ENCODE data around the gene TLL1. TPM values are rescaled to one million over a fixed set of nuclear protein-coding genes. Genes with fewer than 3 reads are reported as not detected.

TLL1 gene
- total RNA-seq, 1 experiment from 2014 or later, result 0.46 TPM

DNA sequence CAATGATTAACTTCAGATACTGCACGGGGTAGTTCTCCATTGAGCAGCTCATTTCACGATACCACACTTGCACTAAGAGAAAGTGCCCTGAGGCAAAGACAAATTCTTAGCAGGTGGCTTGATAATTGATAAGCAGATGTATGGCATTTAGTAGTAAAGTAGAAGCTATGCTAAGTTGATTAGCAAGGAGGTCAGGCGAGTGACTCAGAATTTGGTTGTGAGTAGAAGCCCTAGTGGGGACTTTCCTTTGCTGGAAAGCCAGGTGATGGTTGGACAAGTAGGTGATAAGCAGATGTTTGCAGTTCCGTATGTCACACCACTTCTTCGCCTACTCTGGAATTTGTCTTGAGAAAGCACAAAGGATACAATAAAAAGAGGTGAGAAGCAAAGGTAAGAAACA is 58.7 kb downstream of the TLL1 start:
- POLR2A ChIA-PET (ENCODE audit: unreplicated experiment), result interaction anchor here (0.7 kb wide), 1 partner anchor 75 kb away, joined by 6 read pairs; no protein-coding TSS in a partner anchor
- CTCF ChIA-PET, result no interaction called here
- no peaks in the 10 kb centered on the region for H3K9me2 ChIP-seq (ENCODE audit: insufficient read depth)
- no peak overlapping the region for H2AFZ ChIP-seq
- no peaks in the 10 kb centered on the region for H4K20me1 ChIP-seq (ENCODE audit: insufficient read depth)
- BruUV-seq (replicated peaks), result no TSS peak
- no peaks in the 10 kb centered on the region for H3K27me3 ChIP-seq (ENCODE audit: insufficient read depth, low read depth)
- H3K27ac ChIP-seq, result no peak overlapping the region
- no peak for DNase-seq
- TF ChIP-seq CTCF (conservative IDR thresholded peaks at IDR 0.05), result no peak
- TF ChIP-seq EZH2 (IDR thresholded peaks at IDR 0.05; ENCODE audit: low read depth), result no peak
- no peaks in the 10 kb centered on the region for H3K4me1 ChIP-seq (replicated peaks; ENCODE audit: insufficient read depth)
- no peaks in the 10 kb centered on the region for H3K9me3 ChIP-seq (ENCODE audit: insufficient read depth, low read depth)
- no peaks in the 10 kb centered on the region for H3K79me2 ChIP-seq (ENCODE audit: low read depth)
- no peaks in the 10 kb centered on the region for H3F3A ChIP-seq (ENCODE audit: insufficient read depth, low read depth)
- no peaks in the 10 kb centered on the region for H3K36me3 ChIP-seq (ENCODE audit: low read depth)
- H3K4me2 ChIP-seq, result no peak overlapping the region
- intact Hi-C loops (cut with micrococcal nuclease; ENCODE audit: unreplicated experiment), result no loop called here
- H3K4me3 ChIP-seq, result no peak overlapping the region

DNA sequence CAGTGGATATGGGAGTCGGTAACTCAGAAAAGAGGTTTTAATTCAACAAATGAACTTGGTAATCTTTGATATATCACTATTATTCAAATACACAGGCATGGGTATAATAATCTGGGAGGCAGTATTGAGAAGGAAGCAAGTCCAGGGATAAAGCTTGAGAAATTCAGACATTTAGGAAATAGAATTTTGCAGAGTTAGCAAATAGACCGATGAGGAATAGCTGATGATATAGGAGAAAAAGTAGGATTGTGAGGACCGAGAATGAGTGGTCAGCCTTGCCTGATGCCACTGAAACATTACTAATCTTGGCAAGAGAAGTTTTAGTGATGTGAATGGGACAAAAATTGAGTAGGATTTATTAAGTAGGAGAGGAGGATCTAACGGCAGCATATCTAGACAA is 71.9 kb downstream of the TLL1 start:
- CTCF ChIA-PET, result no interaction called here

DNA sequence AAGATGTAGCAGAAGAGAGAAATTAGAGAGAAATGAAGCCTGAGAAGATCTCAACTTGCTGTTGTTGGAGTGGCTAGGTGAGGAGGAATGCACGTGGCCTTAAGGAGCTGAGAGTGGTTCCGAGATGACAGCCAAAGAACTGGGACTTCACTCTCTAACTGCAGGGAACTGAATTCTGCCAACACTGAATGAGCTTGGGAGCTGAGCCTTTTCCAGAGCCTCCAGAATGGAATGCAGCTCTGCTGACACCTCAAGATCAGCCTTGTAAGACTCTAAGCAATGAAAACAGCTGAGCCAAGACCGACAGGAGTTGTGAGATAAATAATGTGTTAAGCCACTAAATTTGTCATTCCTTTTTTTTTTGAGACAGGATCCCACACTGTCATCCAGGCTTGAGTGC is 73.0 kb downstream of the TLL1 start:
- BruUV-seq (replicated peaks), result no TSS peak
- Histone ChIP-seq H3K9me2 (ENCODE audit: insufficient read depth) (no peaks in the 10 kb centered on the region), H3K4me1 (replicated peaks; ENCODE audit: insufficient read depth) (no peaks in the 10 kb centered on the region), H2AFZ (no peak overlapping the region), H3K4me2 (no peak overlapping the region), H3K9me3 (ENCODE audit: insufficient read depth, low read depth) (no peaks in the 10 kb centered on the region), H4K20me1 (ENCODE audit: insufficient read depth) (no peaks in the 10 kb centered on the region), H3F3A (ENCODE audit: insufficient read depth, low read depth) (no peaks in the 10 kb centered on the region), H3K79me2 (ENCODE audit: low read depth) (no peaks in the 10 kb centered on the region), H3K27me3 (ENCODE audit: insufficient read depth, low read depth) (no peaks in the 10 kb centered on the region), H3K36me3 (ENCODE audit: low read depth) (no peaks in the 10 kb centered on the region), H3K4me3 (no peak overlapping the region), H3K27ac (no peak overlapping the region)
- POLR2A ChIA-PET (ENCODE audit: unreplicated experiment), result no interaction called here
- CTCF ChIA-PET, result no interaction called here
- intact Hi-C loops (cut with micrococcal nuclease; ENCODE audit: unreplicated experiment), result no loop called here
- DNase-seq, result no peak
- TF ChIP-seq EZH2 (IDR thresholded peaks at IDR 0.05; ENCODE audit: low read depth) (no peak), CTCF (conservative IDR thresholded peaks at IDR 0.05) (no peak)

More for the DNA sequence above, 71.9 kb downstream of the TLL1 start:
- POLR2A ChIA-PET (ENCODE audit: unreplicated experiment), result no interaction called here
- Histone ChIP-seq H3K36me3 (ENCODE audit: low read depth) (no peaks in the 10 kb centered on the region), H3K9me2 (ENCODE audit: insufficient read depth) (no peaks in the 10 kb centered on the region), H2AFZ (no peak overlapping the region), H4K20me1 (ENCODE audit: insufficient read depth) (no peaks in the 10 kb centered on the region), H3F3A (ENCODE audit: insufficient read depth, low read depth) (no peaks in the 10 kb centered on the region), H3K27me3 (ENCODE audit: insufficient read depth, low read depth) (no peaks in the 10 kb centered on the region), H3K9me3 (ENCODE audit: insufficient read depth, low read depth) (no peaks in the 10 kb centered on the region), H3K27ac (no peak overlapping the region), H3K4me2 (no peak overlapping the region), H3K79me2 (ENCODE audit: low read depth) (no peaks in the 10 kb centered on the region), H3K4me3 (no peak overlapping the region), H3K4me1 (replicated peaks; ENCODE audit: insufficient read depth) (no peaks in the 10 kb centered on the region)
- TF ChIP-seq CTCF (conservative IDR thresholded peaks at IDR 0.05) (no peak), EZH2 (IDR thresholded peaks at IDR 0.05; ENCODE audit: low read depth) (no peak)
- no peak for DNase-seq
- no TSS peak for BruUV-seq (replicated peaks)
- intact Hi-C loops (cut with micrococcal nuclease; ENCODE audit: unreplicated experiment), result no loop called here

Data from PC-9 (cell line).